Measurements from ENCODE around the gene KCNIP3. TPM values are rescaled to one million over a fixed set of nuclear protein-coding genes. Genes with fewer than 3 reads are reported as not detected.
A peak's percentile ranks its signal among the peaks of the same experiment; 100 is the strongest.
"Not testable (repeated sequence)": the region's sequence is repeated elsewhere in the genome, so short reads cannot be mapped to it uniquely, and the experiment has no call there.

Gene KCNIP3
- total RNA-seq, 1 donor from 2014 or later: 6.3 TPM

DNA sequence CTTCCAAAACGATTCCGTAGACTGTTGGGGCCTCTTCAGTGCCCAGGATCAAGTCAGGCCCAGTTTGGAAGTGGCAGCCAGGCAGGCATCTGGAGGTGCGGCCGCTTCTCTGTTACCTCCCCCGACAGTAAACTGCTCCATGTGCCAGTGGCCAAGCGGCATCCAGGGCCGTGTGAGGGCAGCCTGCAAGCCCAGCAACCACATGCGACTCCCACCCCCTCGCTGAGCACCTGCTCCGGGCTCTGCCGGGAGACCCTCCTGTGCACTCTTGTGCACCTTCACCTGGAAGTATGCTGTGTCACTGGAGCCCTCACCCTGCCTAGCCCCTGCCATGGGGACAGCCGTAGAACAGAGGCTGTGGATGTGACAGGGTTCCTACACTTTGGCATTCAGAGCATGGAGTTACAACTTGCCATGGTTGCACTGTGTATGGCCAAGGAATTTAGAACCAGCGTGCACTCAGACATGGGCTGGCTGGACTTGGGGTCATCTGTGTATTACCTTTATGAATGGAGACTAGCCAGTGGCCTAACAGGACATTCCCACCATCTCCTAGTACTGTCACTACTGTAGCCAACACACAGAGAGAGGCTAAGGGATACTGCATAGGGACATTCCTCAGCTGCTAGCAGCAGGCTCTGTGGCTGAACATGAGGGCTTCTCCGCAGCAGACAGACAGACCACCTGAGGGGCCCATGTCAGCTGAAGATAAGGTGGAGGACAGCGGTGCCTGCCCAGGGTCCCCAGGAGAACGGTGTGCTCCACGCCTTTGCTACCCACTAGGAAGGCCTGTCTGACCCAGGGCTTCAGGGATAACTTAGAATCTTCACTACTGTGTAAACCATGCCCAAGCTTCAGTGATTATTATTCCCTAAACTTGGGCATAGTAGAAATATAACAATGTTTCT lies 80.3 kb downstream of the KCNIP3 start:
- H3K27me3 Mint-ChIP-seq: peaks cover 30% of the 10 kb centered on the region
- H3K36me3 Mint-ChIP-seq (ENCODE audit: insufficient read depth): no peaks in the 10 kb centered on the region
- no peaks in the 10 kb centered on the region for H3K9me3 Mint-ChIP-seq (ENCODE audit: low read depth)
- no peaks in the 10 kb centered on the region for H3K4me1 Mint-ChIP-seq (ENCODE audit: low read depth)
- no peak for DNase-seq (ENCODE audit: low spot score, unreplicated experiment)
- H3K4me3 Mint-ChIP-seq (ENCODE audit: low read depth): no peak overlapping the region
- no peak overlapping the region for H3K27ac Mint-ChIP-seq
- TF ChIP-seq, protein P1, sequence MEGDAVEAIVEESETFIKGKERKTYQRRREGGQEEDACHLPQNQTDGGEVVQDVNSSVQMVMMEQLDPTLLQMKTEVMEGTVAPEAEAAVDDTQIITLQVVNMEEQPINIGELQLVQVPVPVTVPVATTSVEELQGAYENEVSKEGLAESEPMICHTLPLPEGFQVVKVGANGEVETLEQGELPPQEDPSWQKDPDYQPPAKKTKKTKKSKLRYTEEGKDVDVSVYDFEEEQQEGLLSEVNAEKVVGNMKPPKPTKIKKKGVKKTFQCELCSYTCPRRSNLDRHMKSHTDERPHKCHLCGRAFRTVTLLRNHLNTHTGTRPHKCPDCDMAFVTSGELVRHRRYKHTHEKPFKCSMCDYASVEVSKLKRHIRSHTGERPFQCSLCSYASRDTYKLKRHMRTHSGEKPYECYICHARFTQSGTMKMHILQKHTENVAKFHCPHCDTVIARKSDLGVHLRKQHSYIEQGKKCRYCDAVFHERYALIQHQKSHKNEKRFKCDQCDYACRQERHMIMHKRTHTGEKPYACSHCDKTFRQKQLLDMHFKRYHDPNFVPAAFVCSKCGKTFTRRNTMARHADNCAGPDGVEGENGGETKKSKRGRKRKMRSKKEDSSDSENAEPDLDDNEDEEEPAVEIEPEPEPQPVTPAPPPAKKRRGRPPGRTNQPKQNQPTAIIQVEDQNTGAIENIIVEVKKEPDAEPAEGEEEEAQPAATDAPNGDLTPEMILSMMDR (IDR thresholded peaks at IDR 0.05; ENCODE audit: unreplicated experiment): no peak

DNA sequence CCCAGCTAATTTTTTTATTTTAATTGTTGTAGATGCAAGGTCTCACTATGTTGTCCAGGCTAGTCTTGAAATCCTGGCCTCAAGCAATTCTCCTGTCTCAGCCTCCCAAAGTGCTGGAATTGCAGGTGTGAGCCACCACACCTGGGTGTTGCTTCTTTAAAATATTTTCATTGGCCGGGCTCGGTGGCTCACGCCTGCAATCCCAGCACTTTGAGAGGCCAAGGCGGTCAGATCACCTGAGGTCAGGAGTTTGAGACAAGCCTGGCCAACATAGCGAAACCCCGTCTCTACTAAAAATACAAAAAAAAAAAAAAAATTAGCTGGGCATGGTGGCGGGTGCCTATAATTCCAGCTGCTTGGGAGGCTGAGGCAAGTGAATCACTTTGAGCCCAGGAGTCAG lies 81.1 kb downstream of the KCNIP3 start:
- H3K27me3 Mint-ChIP-seq: peaks cover 28% of the 10 kb centered on the region
- H3K4me3 Mint-ChIP-seq (ENCODE audit: low read depth); DNase-seq (ENCODE audit: low spot score, unreplicated experiment); H3K4me1 Mint-ChIP-seq (ENCODE audit: low read depth); H3K27ac Mint-ChIP-seq; H3K9me3 Mint-ChIP-seq (ENCODE audit: low read depth); H3K36me3 Mint-ChIP-seq (ENCODE audit: insufficient read depth): not testable (repeated sequence)

DNA sequence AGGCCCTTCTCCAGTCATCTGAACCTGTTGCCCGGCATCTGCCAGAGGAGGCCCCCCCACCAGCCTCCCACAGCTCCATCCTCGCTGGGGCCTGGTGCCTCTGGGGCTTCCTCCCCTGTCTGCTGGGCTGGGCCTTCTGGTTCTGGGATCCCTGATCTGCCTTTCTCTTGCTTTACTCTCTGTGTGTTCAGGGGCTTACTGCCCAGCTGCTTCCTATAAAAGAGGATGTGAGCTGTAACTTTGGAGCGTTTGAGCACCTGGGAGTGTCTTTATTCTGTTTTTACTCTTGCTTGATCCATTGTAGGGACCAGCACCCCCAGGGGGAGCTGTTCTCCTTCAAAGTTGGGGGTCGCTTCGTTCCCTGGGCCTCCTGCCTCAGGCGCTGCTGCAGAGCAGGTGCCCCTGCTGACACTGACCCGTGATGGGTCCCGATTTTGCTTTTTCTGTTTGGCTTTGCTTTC lies 82.3 kb downstream of the KCNIP3 start:
- peaks cover 30% of the 10 kb centered on the region for H3K27me3 Mint-ChIP-seq
- no peaks in the 10 kb centered on the region for H3K9me3 Mint-ChIP-seq (ENCODE audit: low read depth)
- H3K27ac Mint-ChIP-seq: no peak overlapping the region
- no peak overlapping the region for H3K4me3 Mint-ChIP-seq (ENCODE audit: low read depth)
- TF ChIP-seq, protein P1 (IDR thresholded peaks at IDR 0.05; ENCODE audit: unreplicated experiment): peak; percentile 18
- DNase-seq (ENCODE audit: low spot score, unreplicated experiment): no peak
- H3K36me3 Mint-ChIP-seq (ENCODE audit: insufficient read depth): no peaks in the 10 kb centered on the region
- no peaks in the 10 kb centered on the region for H3K4me1 Mint-ChIP-seq (ENCODE audit: low read depth)

DNA sequence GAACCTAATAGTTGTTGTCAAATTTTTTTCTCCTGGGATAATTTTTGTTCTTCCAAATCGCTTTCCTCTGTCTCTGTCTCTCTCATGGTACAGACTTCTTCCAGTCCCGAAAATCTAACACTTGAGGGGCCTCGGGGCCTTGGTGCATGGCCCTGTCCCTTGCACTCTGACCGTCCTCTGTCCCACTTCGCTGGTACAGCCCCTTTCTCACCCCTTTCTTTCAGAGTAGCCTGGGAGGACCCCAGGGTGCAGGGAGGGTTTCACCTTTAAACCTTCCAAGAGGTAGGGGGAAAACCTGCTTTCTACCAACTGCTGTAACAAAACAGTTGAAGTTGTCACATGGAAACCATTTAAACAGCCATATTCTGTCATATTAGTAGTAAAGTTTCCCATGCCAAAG lies 83.1 kb downstream of the KCNIP3 start:
- Mint-ChIP-seq H3K9me3 (ENCODE audit: low read depth) (no peaks in the 10 kb centered on the region), H3K27me3 (peaks cover 30% of the 10 kb centered on the region), H3K4me3 (ENCODE audit: low read depth) (no peak overlapping the region), H3K4me1 (ENCODE audit: low read depth) (no peaks in the 10 kb centered on the region), H3K36me3 (ENCODE audit: insufficient read depth) (no peaks in the 10 kb centered on the region), H3K27ac (no peak overlapping the region)
- TF ChIP-seq, protein P1 (IDR thresholded peaks at IDR 0.05; ENCODE audit: unreplicated experiment): no peak
- no peak for DNase-seq (ENCODE audit: low spot score, unreplicated experiment)

DNA sequence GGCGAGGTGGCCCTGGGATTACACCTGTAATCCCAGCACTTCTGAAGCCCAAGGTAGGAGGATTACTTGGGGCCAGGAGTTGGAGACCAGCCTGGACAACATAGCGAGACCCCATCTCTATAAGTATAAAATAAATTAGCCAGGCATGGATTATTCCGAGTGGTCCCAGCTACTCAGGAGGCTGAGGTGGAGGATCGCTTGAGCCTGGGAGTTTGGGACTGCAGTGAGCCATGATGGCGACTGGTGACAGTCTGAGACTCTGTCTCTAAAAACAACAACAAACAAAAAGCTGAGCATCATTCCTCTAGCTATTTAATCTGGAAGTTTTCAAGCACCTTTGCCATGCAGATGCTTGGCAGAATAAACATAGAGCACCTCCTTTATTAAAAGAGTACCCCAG lies 83.6 kb downstream of the KCNIP3 start:
- H3K9me3 Mint-ChIP-seq (ENCODE audit: low read depth): no peaks in the 10 kb centered on the region
- no peak for DNase-seq (ENCODE audit: low spot score, unreplicated experiment)
- H3K27ac Mint-ChIP-seq: no peak overlapping the region
- TF ChIP-seq, protein P1 (IDR thresholded peaks at IDR 0.05; ENCODE audit: unreplicated experiment): no peak
- H3K36me3 Mint-ChIP-seq (ENCODE audit: insufficient read depth): no peaks in the 10 kb centered on the region
- H3K27me3 Mint-ChIP-seq: peaks cover 30% of the 10 kb centered on the region
- H3K4me3 Mint-ChIP-seq (ENCODE audit: low read depth): no peak overlapping the region
- H3K4me1 Mint-ChIP-seq (ENCODE audit: low read depth): no peaks in the 10 kb centered on the region

Data from progenitor cell of endocrine pancreas (in vitro differentiated cells).